Stimulated activated CD4-positive, alpha-beta T cell treated with anti-CD3 and anti-CD28 coated beads, Interleukin-15, amount 100 ng/mL, for 24 hours (primary cell): Measurements from ENCODE around the gene NRG2.

ENCODE experiments used
- DNase-seq: peaks from one replicate; pipeline ENCODE4 v3.0.0-alpha.2; 2020

The NRG2 gene

DNA sequence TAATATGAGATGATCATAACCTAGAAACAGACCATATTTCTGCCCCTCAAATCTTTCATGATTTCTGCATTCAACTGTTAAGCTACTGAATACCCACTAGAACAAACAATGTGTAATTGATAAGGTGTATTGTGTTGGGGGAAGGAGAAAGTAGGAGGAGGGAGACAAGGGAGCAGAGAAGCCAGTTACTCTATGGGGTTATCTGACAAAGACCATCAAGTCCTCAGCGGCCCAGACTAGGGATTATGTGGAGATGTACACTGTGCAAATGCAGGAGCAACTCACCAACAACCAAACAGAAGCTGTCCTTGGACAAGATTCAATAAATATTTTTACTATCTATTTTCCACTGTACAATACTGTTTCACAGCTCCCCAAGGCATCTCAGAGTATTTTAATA, 2.7 kb downstream of the NRG2 start:
- no peak for DNase-seq

DNA sequence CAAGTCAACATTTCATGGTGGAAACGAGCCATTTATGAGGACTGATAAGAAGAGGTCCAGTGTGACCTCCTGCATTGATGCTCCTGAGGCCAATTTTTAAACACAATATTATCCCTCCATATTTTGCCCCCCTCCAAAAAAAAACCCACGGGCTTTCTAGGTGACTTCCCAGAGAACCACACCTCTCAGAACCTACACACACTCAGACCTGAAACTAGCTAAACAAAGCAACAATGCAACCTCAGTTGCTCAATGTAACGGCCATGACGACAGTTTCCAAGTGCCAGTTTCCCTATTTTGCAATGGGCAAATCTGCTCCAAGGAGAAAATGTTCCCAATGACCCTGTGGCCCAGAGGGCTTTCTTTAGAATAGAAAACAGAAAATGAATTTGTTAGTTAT, 3.5 kb downstream of the NRG2 start:
- no peak for DNase-seq

- DNase-seq = no peak
Measured at GRCh38 chr5:140038373-140038957, 4.6 kb downstream of the NRG2 start.

- no peak for DNase-seq
Measured at GRCh38 chr5:140037012-140037411, 6.1 kb downstream of the NRG2 start.

- no peak for DNase-seq
Measured at GRCh38 chr5:140035881-140036280, 7.2 kb downstream of the NRG2 start.

DNA sequence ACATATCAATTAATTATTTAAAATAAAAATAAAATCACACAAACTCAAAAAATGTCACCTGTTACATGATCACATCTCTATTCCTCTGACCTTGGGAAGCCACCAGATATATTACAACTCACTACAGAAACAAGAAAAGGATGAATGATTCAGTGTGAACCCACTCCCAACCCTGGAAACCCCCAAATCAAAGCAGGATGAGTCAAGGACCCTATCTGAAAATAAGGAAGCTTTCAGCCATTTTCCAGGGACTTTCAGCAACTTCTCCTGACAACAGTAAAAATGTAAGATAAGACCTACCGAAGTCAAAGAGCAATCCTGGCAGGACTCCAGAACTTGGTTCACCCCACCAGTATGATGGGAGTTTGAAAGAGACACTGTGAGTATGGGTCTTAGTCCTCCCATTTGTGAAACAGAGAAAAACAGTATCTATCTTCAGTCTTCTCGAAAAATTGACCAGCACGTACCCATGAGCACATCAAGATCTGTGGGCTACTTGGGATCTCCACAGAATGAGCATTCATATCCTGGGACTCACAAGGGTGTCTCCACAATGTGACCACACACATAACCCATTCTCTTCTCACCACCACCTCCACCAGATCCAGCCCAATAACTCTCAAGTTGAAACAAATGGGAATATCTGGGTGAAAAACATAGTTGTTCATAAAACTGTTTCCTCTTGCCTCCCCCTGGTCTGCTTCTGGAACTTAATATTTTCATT, 9.9 kb downstream of the NRG2 start:
- DNase-seq = no peak

DNA sequence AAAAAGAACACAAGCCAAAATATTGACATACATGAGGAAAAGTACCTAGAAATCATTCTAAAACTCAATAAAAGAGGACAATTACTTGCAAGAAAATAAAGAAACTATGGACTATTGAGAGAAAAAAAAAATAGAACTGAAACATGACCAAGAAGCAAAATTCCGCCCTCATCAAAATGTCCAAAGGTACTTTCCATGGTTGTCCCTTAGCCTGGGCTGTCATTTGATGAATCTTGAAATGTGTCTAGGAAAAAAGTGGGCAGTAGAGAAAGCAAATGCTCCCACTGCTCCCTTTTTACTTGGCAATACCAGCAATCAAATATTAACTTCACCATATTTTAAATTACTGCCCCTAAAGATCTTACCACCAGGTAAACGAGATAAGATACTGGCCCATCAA, 10.8 kb downstream of the NRG2 start:
- DNase-seq = no peak

DNA sequence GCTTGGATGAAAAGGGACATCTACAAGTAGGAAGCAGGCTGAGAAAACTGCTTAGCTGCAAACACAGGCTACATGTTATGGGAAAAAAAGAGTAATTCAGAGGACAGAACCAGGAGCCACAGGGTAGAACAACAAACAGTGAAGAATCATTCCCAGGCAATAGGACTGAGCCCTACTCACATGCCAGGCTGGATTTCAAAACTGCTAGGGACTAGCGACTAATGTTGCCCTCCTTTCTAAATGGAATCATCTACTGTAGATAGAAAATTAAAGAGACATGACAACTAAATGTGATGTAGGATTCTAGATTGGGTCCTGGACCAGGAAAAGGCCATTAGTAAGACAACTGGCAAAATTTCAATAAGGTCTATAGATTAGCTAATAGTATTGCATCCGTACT, 15.3 kb downstream of the NRG2 start:
- DNase-seq = no peak

DNA sequence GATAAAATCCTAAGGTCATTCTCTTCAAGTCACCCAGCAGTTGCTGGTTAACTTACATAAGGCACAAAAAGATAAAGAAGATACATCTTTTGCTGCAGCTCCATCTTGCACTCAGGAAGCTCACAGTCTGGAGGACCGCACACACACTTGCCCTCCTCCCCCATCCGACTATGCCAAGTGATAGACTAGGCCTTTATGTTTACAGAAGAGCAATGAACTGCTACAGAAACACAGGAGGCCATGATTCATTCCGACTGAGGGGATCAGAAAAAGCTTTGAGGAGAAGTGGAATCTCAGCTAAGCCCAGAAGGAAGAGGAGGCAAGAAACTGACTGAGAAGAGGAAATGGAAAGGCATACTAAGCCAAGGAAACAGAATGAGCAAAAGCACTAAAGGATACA, 17.4 kb downstream of the NRG2 start:
- DNase-seq = no peak

- DNase-seq = no peak
Measured at GRCh38 chr5:140024928-140025327, 18.2 kb downstream of the NRG2 start.

- no peak for DNase-seq
Measured at GRCh38 chr5:140023611-140024191, 19.4 kb downstream of the NRG2 start.

DNA sequence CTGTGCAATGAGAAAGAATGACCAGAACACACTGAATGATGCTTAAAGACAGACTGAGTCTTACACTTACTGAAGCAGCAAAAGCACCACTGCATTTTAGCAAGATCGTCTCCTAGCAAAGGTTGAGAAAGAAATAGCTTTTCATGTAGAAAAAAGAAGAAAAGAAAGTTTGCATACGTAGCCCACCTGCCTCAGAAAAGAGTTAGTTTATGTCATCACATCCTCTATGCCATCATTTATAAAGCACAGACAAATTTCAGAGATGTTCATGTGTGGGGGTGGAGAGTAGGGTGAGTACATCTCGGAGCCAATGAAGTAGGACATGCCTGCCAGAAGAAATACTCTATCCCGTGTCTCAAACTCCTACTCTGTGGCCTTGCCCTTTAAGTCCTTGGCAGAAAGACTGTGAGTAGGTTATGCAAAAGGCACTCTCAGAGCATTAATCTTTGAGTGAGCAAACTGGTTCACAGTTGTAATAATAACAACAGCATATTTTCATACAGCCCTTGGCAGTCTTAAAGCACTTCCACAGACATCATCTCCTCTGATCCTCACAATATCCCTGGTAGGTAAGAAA, 22.4 kb downstream of the NRG2 start:
- no peak for DNase-seq

DNA sequence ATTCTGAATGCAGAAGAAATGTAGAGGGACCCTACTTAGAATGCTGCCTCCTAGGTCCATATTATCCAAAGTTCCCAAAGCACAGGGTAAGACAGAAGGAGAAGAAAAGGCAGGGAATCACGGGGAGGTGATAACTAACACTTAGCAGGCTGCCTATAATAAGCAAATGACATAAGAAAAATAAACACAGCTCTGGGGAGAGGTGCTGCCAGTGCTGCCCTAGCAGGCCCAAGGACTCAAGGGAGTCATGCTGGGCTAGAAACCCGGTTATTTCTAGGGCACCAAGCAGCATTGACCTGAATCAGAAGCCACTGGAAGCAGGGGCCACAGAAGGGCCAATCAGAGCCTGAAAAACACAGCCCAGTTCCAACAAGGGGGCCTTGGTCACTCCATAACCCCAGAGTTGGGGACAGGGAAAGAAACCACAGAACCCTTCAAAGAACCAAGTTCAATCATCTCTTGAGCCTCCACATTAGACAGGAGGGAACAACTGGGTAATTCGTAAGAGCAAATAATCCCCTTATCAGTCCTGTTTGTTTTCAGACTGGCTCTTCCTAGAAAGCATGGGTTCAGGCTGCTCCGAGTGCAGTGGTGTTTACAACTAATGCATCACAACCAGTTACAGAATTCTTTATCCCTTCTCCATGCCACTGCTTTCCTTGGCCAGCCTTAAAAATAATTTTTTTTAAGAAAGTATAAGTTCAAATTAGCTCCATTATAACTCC, 24.0 kb downstream of the NRG2 start:
- DNase-seq = no peak

DNA sequence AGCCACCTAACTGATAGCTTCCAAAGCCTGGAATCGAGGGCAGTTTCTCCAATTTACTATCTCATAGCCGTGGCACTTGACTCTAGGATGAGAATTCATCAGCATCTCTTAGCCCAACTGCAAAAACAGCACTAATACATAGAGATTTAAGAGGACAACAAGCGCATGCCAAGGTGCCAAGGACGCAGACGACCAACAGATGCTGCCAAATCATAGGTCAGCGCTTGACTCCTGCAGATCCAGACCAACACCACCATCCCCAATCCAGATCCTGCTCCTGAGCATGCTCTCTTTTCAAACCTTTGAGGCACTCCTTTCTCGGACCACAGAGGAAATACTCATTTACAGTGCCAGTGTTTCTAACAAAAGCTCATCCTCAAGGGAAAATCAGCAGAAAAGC, 24.6 kb downstream of the NRG2 start:
- no peak for DNase-seq

DNA sequence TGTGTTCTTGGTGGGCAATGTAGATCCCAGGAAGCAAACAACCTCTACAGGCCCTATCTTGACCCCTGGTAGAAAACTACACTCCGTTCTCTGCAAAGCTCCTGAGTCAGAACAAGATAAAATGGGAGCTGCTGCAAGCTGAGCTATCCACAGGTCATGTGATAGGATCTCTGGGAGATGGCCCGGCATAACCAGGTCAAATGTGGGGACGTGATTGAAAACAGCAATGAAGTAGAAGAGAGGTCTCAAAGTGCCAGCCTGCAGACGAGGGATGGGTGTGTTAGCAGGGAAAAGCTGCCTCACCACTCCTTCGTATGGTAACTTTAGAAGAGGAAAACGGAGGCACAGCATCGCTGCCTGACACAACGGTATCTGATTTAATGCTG, 25.0 kb downstream of the NRG2 start:
- DNase-seq = no peak

- no peak for DNase-seq
Measured at GRCh38 chr5:140017397-140018095, 25.6 kb downstream of the NRG2 start.

GRCh38 chr5:140015706-140016105, 27.4 kb downstream of the NRG2 start:
- no peak for DNase-seq

DNA sequence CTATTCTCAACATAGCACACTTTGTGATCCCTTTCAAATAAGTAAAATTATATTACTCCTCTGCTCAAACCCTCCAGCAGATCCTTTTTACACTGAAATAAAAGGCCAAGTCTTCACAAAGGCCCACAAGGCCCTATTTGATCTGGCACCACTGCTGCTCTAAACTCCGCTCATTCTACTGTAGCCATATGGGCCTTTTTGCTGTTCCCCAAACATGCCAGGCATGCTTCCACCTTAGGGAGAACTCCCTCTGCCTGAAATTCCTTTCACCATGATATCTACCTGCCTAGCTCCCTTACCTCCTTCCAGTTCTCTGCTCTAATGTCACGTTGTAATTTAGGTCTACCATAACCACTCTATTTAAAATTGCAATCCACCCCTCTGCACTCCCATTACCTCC, 28.3 kb downstream of the NRG2 start:
- no peak for DNase-seq

GRCh38 chr5:140013536-140013935, 29.6 kb downstream of the NRG2 start:
- no peak for DNase-seq

- no peak for DNase-seq
Measured at GRCh38 chr5:140012443-140012842, 30.7 kb downstream of the NRG2 start.

DNA sequence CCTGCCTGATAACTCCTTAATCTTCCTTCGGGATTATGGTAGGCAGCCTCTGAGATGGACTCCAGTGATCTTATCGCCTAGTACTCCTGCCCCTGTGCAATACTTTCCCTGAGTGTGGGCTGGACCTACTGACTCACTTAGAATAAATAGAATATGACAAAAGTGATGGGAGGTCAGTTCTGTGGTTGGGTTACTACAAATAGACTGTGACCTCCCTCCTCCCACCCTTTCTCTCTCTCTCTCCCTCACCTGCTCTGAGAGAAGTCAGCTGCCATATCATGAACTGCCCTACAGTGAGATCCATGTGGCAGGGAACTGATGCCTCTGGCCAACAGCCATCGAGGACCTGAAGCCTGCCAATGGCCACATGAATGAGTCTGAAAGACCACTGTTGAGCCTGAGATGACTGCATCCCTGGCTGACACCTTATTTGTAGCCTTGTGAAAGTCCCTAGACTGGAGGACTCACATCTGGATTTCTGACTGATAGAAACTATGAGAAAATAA, 31.7 kb downstream of the NRG2 start:
- DNase-seq = no peak

DNA sequence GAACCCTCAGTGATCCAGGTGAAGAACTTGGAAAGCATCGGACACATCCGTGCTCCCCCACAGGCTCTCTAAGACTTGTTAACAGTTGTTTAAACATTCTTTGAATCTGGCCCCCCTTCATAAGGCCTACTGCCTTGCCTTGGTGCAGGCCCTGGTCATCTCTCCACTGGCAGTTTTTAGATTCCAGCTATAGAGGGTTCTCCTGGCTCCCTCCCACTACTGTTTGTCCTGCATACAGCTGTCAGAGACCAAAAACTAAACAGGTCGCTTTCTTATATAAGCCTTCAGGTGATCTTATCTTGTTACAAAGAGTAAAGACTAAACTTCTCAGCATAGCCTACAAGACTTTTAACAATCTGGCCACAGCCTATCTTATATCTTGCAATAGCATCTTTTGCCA, 32.3 kb downstream of the NRG2 start:
- no peak for DNase-seq

- no peak for DNase-seq
Measured at GRCh38 chr5:140007311-140007710, 35.8 kb downstream of the NRG2 start.
